22Rv1 (cell line): ENCODE data around the gene LOXL4.

ENCODE experiments used
- H3K27ac ChIP-seq: fragments of 450-650 bp; 2 replicates; pipeline ENCODE4 v1.5.1; 2017
- ZFX ChIP-seq: fragments of 450-650 bp; IDR thresholded peaks from 2 replicates; pipeline ENCODE4 v1.6.1; 2017; ENCODE audit warnings: antibody characterized with exemption, borderline replicate concordance
- TF ChIP-seq, protein P1 (sequence below): fragments of 450-650 bp; IDR thresholded peaks from 2 replicates; pipeline ENCODE4 v1.5.1; 2017; ENCODE audit warnings: mild to moderate bottlenecking

LOXL4 gene

DNA sequence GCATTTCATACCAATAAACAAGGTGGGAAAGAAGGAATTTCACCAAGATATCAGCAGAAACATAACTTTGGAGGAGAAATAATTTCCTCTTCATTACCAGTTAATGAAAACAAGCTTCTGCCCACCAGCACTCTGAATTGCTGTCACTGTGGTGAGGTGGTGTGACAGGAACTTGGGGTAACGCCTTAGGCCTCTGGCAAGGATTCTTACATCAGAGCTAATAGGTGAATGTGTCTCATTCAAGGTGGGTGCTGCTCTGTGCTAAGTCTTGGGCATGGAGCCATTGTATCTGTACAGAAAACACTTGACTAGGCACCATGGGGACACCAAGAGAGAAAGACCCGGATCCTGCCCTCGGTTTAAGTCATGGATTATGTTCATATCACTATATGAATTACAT is 8.3 kb upstream of the LOXL4 start:
- H3K27ac ChIP-seq: no peak overlapping the region
- no peak for TF ChIP-seq ZFX
- TF ChIP-seq, protein P1, sequence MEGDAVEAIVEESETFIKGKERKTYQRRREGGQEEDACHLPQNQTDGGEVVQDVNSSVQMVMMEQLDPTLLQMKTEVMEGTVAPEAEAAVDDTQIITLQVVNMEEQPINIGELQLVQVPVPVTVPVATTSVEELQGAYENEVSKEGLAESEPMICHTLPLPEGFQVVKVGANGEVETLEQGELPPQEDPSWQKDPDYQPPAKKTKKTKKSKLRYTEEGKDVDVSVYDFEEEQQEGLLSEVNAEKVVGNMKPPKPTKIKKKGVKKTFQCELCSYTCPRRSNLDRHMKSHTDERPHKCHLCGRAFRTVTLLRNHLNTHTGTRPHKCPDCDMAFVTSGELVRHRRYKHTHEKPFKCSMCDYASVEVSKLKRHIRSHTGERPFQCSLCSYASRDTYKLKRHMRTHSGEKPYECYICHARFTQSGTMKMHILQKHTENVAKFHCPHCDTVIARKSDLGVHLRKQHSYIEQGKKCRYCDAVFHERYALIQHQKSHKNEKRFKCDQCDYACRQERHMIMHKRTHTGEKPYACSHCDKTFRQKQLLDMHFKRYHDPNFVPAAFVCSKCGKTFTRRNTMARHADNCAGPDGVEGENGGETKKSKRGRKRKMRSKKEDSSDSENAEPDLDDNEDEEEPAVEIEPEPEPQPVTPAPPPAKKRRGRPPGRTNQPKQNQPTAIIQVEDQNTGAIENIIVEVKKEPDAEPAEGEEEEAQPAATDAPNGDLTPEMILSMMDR: no peak

DNA sequence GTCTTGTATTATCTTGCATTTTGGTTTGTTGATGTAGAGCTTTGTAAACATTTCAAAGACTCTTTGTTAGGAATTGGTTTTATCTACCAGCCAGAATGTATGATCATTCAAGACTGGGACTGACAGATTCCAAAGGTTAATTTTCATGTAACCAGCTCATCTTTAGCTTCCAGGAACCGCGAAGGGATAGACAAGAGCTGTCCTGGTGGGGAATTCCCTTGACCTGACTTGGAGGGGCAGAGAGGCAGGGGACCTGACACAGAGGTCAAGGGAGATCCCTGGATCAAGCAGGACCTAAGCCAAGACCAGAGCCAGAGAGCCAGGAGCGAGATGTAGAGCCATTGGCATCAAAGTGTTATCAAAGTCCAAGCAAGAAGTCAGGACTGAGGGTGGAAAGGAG is 6.6 kb upstream of the LOXL4 start:
- TF ChIP-seq ZFX: no peak
- TF ChIP-seq, protein P1: no peak
- no peak overlapping the region for H3K27ac ChIP-seq

DNA sequence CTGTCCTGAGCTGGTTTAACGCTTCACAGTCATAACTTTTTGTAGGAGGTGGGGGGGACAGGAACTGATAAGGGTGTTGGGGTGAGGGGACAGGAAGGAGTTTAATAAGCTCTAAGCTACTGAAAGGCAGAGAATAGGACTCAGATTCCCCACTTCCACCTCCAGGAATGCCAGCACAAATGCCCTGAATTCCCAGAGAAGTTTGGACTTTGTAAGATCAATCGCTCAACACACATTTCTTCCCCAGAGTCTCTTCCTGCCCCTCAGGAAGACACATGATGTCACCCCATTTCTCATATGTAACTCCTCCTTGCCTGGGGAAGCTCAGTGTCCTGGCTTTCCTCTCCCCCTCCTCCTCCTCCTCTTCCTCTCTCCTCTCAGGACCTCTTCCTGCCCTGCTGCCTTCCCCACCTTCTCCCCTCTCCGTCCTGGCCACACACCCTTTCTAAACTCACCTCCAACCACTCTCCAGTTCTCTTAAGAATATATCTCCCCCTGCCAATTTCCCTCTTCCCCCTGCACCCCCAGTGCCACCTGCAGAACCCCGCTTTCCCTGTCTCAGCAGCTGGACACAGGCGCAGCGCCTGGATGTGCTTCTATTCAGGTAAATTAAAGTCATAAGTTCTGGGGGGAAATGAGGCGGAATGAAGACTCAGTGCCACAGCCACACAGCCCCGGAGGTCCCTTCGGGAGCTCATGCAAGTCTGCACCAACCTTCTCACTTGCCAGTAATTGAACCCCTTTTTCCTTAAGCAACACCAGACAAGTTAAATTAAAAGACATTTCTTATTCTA is 5.3 kb upstream of the LOXL4 start:
- no peak overlapping the region for H3K27ac ChIP-seq
- no peak for TF ChIP-seq ZFX
- TF ChIP-seq, protein P1: no peak

DNA sequence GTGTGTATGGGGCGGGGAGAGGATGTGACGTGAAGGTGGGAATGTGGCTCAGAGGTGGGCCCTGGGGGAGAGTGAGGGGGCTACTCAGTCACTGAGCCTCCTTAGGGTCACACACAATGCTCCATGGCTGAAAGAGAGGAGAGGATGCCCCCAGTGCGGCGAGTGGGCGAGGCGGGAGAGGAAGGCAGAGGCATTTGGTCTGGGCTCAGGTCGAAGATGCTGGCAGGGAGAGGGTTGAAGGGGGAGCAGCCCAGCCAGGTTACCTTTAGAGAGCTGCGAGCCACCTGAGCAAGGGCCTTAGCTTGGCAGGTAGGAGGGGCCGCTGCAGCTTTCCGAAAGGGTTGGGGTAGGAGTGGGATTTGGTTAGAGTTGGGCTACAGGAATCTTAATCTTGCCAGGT is 4.7 kb upstream of the LOXL4 start:
- H3K27ac ChIP-seq: no peak overlapping the region
- no peak for TF ChIP-seq ZFX
- TF ChIP-seq, protein P1: no peak

DNA sequence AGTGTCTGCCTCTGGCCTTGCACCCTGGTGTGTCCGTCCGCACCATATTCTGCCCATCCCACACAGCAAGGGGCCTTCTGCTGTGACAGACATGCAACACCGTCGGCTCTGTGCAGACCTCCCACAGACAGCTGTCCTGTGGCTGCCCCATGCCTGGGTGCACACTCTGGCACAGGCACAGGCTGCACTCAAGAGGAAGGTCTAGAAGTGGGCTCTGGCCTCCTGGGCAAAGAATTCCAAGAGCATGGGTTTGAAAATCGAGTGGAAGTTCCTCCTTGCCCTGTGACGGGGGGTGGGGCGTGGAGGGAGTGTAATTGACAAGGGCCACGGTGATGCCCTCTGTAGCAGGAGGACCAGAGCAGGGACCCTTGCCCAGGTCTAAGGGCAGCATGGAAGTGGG is 4.3 kb upstream of the LOXL4 start:
- no peak for TF ChIP-seq ZFX
- TF ChIP-seq, protein P1: no peak
- H3K27ac ChIP-seq: no peak overlapping the region

DNA sequence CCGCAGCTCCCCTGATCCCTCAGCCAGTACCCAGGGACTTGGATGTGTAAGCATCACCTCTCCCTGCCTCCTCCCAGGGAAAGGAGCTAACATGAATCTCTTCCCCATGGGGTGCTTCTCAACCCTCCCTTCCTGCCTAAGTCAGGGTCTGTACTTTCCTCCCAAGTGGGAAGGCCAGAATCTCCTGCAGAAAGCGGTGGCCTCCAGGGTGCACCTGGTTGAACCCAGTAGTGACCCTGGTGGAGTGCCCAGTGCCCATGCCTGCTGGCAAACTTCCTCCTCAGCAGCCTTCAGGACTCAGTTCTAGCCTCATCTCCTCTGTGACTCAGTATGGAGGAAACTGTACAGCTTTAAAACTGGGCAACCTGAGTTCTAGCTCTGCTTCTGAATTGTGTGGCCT is 2.8 kb upstream of the LOXL4 start:
- TF ChIP-seq, protein P1: no peak
- no peak for TF ChIP-seq ZFX
- no peak overlapping the region for H3K27ac ChIP-seq

DNA sequence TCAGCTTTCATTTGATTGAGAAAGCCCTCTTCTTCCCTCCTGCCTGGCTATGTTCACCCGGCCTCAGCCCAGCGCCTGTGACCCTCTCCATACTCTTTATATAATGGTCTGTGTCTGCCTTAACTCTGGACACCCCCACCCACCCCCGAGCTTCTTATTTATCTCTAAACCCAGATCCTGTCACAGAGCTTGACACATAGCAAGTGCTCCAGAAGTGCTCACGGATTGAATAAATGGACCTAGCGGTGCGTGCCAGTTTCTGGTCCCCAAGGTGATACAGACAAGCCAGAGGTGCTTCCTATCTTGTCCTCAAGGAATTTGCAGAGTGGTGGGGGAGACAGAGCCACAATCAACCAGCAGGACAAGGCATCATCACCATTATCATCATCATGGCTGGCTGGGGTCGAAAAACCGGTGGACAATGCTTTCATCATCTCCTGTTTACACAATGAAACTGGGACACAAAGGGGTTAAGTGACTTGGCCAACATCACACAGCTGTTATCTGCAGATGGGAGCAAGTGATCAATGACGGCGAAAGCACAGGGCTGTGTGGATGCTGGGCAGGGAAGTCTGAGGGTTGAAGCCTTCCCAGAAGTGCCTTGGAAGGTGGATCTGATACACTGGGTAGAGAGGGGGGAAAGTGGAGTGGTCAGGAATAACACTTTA is 2.2 kb upstream of the LOXL4 start:
- TF ChIP-seq ZFX: no peak
- TF ChIP-seq, protein P1: no peak
- H3K27ac ChIP-seq: no peak overlapping the region
